DOHH2 (cell line): Measurements from ENCODE around the gene SEMA3A.

Experiments
- CTCF ChIP-seq: fragments of 200-600 bp; sonication (generic); IDR thresholded peaks from one replicate; pipeline ENCODE4 v1.5.1; 2014; ENCODE audit warnings: antibody characterized with exemption, mild to moderate bottlenecking, low read depth, low read length; ENCODE audit not compliant: poor library complexity, severe bottlenecking
- EZH2phosphoT487 ChIP-seq: fragments of 200-600 bp; sonication (generic); IDR thresholded peaks from 2 replicates; pipeline ENCODE4 v1.6.1; 2017; ENCODE audit warnings: borderline replicate concordance, mild to moderate bottlenecking, antibody characterized with exemption, low read length, moderate library complexity, mixed read lengths

- TF ChIP-seq CTCF (no peak), EZH2phosphoT487 (no peak)
Observed at GRCh38 chr7:83983606-83984005, 211.0 kb downstream of the SEMA3A start.
